Frontal cortex (tissue), 4 donors: Measurements from ENCODE around the gene POLR3E. TPM values are rescaled to one million over a fixed set of nuclear protein-coding genes. Genes with fewer than 3 reads are reported as not detected.

Source experiments
- DNase-seq, 2 donors: peaks; one replicate each; pipeline ENCODE4 v3.0.0; 2012; ENCODE audit warnings: low spot score in 2 of 2
- FAIRE-seq: peaks from 2 replicates; lab custom pipeline; 2012; peaks lifted over from hg19 to GRCh38; lab: Jason Lieb, UNC
- total RNA-seq: library from RNA; depleted of rRNA; stranded (reverse); fragments of >200 nt; gene quantifications from one replicate; pipeline ENCODE4 v1.2.3, GENCODE V29; 2014
- donor health status: control.
- donor health status: control.
- donor health status: control.

POLR3E gene
- total RNA-seq, 1 donor from 2014 or later: 19.6 TPM

GRCh38 chr16:22375963-22376640 lies 78.9 kb downstream of the POLR3E start:
- FAIRE-seq (no peak), DNase-seq (no peak)

- no peak for DNase-seq
- FAIRE-seq: no peak
Measured at GRCh38 chr16:22379656-22380055, 82.4 kb downstream of the POLR3E start.

GRCh38 chr16:22380529-22380928 lies 83.3 kb downstream of the POLR3E start:
- DNase-seq: no peak
- no peak for FAIRE-seq

GRCh38 chr16:22381392-22381791 lies 84.2 kb downstream of the POLR3E start:
- FAIRE-seq: no peak

GRCh38 chr16:22383827-22384226 lies 86.6 kb downstream of the POLR3E start:
- FAIRE-seq: no peak

More at GRCh38 chr16:22381392-22381791, 84.2 kb downstream of the POLR3E start:
- no peak for DNase-seq

More at GRCh38 chr16:22383827-22384226, 86.6 kb downstream of the POLR3E start:
- no peak for DNase-seq

Other genes starting within 250 kb of the POLR3E start
- 2.4 TPM for gene VWA3A, start 204.9 kb upstream of the POLR3E start, total RNA-seq
- not detected for gene SDR42E2, start 134.9 kb upstream of the POLR3E start, total RNA-seq
- gene EEF2K, start 91.1 kb upstream of the POLR3E start, total RNA-seq: 9.8 TPM
- gene CDR2, start 77.2 kb downstream of the POLR3E start, total RNA-seq: 11.8 TPM
- gene NPIPB5, start 213.5 kb downstream of the POLR3E start, total RNA-seq: 110 TPM